ENCODE data around the gene CCDC73.
"Not testable (repeated sequence)": the region's sequence is repeated elsewhere in the genome, so short reads cannot be mapped to it uniquely, and the experiment has no call there.

CCDC73 gene

GRCh38 chr11:32809313-32809712 is 14.9 kb upstream of the CCDC73 start:
- in situ Hi-C loops (cut with MboI; ENCODE audit: low sequenced_read_pairs): no loop called here

DNA sequence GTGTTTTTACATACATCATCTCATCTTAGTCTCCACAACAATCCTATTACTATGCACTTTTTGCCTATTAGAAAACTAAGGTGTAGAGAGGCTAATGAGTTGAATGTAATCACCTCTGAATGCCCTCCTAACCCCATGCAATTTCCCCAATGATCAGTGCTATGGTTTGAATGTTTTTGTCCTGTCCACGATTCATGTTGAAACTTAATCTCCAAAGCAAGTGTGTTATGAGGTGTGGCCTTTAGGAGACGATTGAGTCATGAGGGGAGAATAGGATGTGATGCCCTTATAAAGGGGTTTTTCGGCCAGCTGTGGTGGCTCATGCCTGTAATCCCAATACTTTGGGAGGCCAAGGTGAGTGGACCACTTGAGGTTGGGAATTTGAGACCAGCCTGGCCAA is 2.0 kb upstream of the CCDC73 start:
- in situ Hi-C loops (cut with MboI; ENCODE audit: low sequenced_read_pairs): loop anchor here (25.0 kb wide), 1 partner anchor 409 kb away; no protein-coding TSS in a partner anchor

DNA sequence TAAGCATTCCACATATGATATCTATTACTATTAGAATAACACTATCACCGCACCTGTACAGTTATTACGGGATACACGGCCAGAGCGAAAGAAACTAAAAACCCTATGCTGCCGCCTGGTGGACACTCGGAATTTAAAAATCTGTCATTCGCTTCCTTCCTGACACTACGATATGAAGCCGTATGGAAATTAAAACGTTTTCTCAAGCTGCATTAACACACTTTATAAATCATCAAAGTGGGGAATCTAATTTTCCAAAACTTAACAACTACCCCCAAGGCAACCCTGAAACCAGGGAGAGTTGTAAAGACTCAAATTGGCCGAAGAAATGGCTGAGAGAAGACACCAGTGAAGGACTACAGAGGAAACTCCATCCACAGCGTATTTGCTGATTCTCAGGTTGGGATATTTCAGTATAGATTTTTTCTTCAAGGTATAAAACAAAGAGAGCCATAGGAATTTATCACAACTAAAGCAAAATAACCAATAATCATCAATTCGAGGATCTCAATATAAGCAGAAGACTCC is 1.4 kb downstream of the CCDC73 start:
- in situ Hi-C loops (cut with MboI; ENCODE audit: low sequenced_read_pairs): loop anchor here (25.0 kb wide), 1 partner anchor 406 kb away; no protein-coding TSS in a partner anchor

DNA sequence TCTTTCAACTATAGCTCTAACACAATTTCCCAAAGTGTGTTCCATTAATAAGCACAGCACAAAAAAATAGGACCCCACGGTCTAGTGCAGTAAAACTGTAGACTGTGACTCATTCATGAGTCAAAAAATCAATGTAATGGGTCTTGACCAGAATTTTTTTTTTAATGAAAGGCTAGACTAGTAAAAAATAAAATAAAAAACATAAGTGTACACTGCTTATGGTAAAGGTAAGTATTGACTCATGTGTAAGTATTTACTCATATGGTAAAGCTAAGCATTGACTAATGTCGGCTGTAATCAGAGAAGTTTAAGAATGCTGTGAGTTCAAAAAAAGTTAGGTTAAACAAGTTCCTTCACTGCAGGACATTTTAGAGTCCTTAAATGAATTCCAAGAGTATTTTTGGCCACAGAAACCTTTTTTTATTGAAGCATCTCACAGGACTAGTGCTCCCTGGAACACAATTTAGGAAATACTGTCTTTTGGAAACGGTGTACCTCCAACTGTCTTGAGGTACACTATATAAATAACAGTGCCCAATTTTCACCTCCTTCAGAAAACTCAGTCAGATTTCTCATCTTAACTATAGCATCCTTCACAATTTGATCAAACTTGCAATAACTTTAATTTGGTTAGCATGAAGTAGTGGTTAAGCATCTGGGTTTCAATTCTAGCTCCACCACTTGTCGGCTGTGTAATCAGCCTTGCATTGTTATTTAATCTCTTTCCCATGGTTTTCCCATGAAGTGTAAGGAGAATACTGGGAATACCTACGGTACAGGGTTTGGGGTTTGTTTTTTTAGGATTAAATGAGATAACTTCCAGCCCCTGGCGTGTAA is 2.1 kb downstream of the CCDC73 start:
- in situ Hi-C loops (cut with MboI; ENCODE audit: low sequenced_read_pairs): loop anchor here (25.0 kb wide), 1 partner anchor 405 kb away; no protein-coding TSS in a partner anchor

GRCh38 chr11:32790916-32791315 is 3.5 kb downstream of the CCDC73 start:
- in situ Hi-C loops (cut with MboI; ENCODE audit: low sequenced_read_pairs): loop anchor here (25.0 kb wide), 1 partner anchor 404 kb away; no protein-coding TSS in a partner anchor

- in situ Hi-C loops (cut with MboI; ENCODE audit: low sequenced_read_pairs): loop anchor here (25.0 kb wide), 1 partner anchor 400 kb away; no protein-coding TSS in a partner anchor
Measured at GRCh38 chr11:32786811-32787210, 7.7 kb downstream of the CCDC73 start.

DNA sequence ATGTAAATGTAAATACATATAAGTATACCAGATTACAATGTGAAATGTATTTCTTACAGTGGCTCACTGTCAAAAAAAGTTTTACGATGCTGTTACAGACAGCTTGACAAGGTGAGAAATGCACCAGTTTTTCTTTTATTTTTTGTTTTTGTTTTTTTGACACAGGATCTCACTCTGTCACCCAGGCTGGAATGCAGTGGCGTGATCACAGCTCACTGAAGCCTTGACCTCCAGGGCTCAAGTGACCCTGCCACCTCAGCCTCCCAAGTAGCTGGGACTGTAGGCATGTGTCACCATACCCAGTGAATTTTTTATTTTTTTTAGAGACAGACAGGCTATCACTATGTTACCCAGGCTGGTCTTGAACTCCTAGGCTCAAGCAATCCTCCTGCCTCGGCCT is 9.2 kb downstream of the CCDC73 start:
- in situ Hi-C loops (cut with MboI; ENCODE audit: low sequenced_read_pairs): loop anchor here (25.0 kb wide), 1 partner anchor 398 kb away; no protein-coding TSS in a partner anchor

DNA sequence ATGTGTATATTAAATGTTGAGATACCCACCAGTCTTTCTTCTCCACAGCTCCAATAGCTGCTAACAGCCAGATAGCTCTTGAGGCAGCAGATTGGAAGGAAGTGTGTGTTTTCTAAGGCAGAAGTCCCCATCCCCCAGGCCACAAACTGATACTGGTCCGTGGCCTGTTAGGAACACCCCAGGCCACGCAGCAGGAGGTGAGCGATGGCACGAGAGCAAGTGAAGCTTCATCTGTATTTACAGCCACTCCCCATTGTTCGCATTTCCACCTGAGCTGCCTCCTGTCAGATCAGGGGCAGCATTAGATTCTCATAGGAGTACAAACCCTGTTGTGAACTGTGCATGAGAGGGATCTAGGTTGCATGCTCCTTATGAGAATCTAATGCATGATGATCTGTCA is 12.7 kb downstream of the CCDC73 start:
- in situ Hi-C loops (cut with MboI; ENCODE audit: low sequenced_read_pairs): loop anchor here (25.0 kb wide), 1 partner anchor 394 kb away; no protein-coding TSS in a partner anchor

DNA sequence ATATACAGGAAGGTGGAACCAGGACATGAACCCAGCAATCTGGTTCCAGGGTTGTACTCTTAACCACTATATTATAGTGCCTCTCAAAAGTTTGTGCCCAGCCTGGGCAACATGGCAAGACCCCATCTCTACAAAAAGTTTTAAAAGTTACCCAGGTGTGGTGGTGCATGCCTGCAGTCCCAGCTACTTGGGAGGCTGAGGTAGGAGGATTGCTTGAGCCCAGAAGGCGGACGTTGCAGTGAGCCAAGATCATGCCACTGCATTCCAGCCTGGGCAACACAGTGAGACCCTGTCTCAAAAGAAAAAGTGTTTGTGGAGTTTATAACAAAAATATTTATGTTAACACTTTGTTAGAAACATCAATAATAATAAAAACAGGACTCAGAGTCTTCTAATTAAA is 13.6 kb downstream of the CCDC73 start:
- in situ Hi-C loops (cut with MboI; ENCODE audit: low sequenced_read_pairs): loop anchor here (25.0 kb wide), 1 partner anchor 394 kb away; no protein-coding TSS in a partner anchor

- in situ Hi-C loops (cut with MboI; ENCODE audit: low sequenced_read_pairs): loop anchor here (25.0 kb wide), 1 partner anchor 392 kb away; no protein-coding TSS in a partner anchor
Measured at GRCh38 chr11:32779136-32779535, 15.3 kb downstream of the CCDC73 start.

DNA sequence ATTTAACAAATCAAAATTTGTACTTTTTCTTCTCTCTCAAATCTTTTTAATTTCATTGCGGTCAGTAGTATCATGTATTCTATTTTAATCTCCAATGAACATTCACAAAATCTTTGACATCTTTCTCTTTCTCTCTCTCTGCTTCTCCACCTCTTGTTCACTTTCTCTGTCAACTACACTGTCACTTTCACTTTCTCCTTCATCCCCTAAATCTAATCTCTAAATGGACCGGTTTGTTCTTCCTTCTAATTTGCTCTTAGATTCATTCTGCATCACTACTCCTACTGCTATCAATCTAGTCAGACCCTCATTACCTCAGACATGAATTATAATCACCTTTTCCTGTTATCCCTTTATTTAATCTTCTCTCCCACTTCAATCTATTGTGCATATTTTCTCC is 18.6 kb downstream of the CCDC73 start:
- in situ Hi-C loops (cut with MboI; ENCODE audit: low sequenced_read_pairs): loop anchor here (25.0 kb wide), 1 partner anchor 389 kb away; no protein-coding TSS in a partner anchor

GRCh38 chr11:32774081-32774480 is 20.4 kb downstream of the CCDC73 start:
- in situ Hi-C loops (cut with MboI; ENCODE audit: low sequenced_read_pairs): no loop called here

GRCh38 chr11:32772731-32773130 is 21.7 kb downstream of the CCDC73 start:
- in situ Hi-C loops (cut with MboI; ENCODE audit: low sequenced_read_pairs): no loop called here

DNA sequence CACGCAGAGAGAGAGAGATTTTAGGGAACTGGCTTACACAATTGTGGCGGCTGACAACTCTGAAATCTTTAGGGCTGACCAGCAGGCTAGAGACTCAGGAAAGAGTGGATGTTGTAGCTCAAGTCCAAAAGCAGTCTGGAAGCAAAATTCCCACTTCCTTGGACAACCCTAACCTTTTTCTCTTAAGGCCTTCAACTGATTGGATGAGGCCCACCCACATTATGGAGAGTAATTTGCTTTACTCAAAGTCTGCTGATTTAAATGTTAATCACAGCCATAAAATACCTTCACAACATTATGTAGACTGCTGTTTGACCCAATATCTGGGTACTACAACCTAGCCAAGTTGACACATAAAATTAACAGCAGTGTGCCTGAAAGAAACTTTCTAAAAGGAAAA is 32.7 kb downstream of the CCDC73 start:
- in situ Hi-C loops (cut with MboI; ENCODE audit: low sequenced_read_pairs): not testable (repeated sequence)

DNA sequence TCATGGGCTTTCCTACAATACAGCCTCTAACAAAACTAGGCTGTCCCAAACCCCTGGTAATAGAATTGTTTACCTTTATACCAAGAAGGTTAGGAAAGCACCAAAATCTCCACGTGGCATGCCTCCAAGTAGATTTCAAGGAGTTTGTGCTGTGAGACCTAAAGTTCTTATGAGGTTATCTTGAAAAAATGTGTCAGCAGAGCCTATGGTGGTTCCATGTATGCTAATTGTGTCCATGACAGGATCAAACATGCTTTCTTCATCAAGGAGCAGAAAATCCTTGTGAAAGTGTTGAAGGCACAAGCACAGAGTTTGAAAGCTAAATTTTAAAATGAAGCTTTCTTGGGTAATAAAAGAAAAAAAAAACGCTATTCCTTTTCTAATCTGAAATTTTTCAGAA is 36.2 kb downstream of the CCDC73 start:
- in situ Hi-C loops (cut with MboI; ENCODE audit: low sequenced_read_pairs): no loop called here

DNA sequence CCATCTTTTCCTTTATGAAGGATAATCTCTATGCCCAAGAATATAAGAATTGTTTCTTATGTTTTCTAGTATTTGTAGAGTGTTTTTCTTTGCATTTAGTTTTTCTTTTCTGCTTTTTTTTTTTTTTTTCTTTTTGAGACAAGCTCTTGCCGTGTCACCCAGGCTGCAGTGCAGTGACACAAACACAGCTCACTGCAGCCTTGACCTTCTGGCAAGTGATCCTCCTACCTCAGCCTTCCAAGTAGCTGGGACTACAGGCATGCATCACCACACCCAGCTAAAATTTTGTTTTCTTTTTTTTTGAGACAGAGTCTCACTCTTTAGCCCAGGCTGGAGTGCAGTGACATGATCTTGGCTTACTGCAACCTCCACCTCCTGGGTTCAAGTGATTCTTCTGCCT is 41.3 kb downstream of the CCDC73 start:
- in situ Hi-C loops (cut with MboI; ENCODE audit: low sequenced_read_pairs): not testable (repeated sequence)

DNA sequence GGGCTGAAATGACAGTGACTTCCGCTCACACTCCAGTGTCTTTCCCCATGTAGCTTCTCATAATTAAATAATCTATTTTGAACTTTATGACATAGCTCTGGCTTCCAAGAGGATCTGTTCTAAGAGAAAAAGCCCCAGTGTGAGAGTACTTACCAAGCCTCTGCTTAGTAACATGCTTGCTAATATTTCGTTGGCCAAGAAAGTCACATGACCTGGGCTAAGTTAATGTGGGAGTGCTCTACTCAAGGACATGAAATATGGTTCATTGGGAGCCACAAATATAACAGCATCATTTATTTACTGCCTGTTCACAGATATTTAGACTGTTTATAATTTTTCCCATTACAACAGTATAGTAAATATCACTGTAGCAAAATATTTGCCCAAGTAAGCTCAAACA is 42.5 kb downstream of the CCDC73 start:
- in situ Hi-C loops (cut with MboI; ENCODE audit: low sequenced_read_pairs): no loop called here

GRCh38 chr11:32751381-32751780 is 43.1 kb downstream of the CCDC73 start:
- in situ Hi-C loops (cut with MboI; ENCODE audit: low sequenced_read_pairs): no loop called here

DNA sequence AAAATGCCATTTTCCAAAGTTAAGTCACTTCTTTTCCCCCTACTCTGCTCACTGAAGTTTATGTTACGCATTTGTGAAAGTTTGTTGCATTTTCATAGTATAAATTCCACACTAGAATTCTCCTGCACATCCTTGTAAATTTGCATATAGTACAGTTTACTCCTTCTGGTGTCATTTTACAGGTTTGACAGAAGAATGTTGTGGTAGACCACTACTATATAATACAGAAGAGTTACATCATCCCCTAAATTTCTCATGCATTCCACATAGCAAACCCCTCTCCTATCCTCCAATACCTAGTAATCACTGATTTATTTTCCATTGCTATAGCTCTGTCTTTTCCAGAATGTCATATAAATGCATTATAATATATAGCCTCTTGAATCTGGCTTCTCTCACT is 64.5 kb downstream of the CCDC73 start:
- in situ Hi-C loops (cut with MboI; ENCODE audit: low sequenced_read_pairs): no loop called here

DNA sequence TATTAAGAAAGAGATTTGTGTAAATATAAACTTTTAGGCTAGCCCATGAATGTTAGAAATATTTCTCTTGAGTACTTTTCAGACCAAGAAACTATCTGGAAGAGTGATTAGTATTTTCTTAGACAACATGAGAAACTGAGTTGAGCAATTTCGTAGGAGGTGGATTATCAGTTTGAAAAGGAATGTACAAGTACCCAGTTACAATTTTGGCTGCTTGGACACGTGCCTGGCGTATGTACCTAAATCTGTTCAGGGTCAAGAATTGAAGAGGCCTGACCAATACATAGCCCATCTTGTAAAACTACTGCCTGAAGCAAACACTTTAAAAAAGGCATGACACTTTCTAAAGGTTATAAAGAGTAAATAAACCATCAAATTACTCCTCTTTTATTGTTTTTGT is 71.1 kb downstream of the CCDC73 start:
- in situ Hi-C loops (cut with MboI; ENCODE audit: low sequenced_read_pairs): no loop called here

DNA sequence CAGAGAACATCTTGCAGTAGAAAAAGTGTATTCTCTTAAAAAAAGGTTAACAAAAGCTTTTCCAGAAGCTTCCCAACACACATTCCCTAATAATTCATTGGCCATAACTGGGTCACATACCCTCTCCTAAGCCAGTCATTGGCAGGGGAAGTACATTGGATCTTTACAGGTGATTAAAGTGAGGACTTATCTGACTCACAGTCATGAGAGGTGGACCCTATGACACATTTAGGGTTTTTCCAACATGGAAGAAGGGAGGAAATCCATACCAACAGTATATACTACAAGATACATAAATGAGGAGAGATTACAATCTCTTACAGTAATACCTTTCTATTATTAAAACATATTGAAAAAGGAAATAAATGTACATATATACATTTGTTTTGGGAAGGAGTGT is 72.2 kb downstream of the CCDC73 start:
- in situ Hi-C loops (cut with MboI; ENCODE audit: low sequenced_read_pairs): no loop called here

DNA sequence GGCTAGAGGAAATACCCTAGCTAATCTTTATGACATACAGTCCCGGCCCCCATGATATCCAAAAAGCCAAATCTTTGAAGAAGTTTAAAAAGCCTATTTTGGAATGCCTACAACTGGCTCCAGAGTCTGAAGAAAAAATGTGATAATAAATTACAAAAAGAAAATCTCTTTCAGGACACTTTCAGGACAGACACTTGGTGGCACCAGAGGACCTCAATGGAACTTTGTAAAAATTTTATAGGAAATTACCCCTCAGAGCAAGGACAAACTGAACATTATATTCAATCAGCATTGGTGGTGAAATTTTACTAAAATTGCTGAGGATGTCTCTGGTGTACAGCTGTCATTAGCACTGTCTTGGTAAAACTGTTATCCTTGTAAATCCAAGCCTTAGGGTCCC is 81.0 kb downstream of the CCDC73 start:
- in situ Hi-C loops (cut with MboI; ENCODE audit: low sequenced_read_pairs): no loop called here

Measured in HL-60/S4 treated with phorbol 12-myristate 13-acetate at 8.2 ng/mL for 4 days and 3 days (cell line).